Epidermal melanocyte (primary cell): ENCODE results near the gene MRPL23.

Source experiments
- DNase-seq: peaks from one replicate; pipeline ENCODE4 v3.0.0; 2011; ENCODE audit warnings: low spot score; ENCODE audit not compliant: insufficient read length

The MRPL23 gene

GRCh38 chr11:1952806-1953482, 5.8 kb downstream of the MRPL23 start:
- no peak for DNase-seq

DNA sequence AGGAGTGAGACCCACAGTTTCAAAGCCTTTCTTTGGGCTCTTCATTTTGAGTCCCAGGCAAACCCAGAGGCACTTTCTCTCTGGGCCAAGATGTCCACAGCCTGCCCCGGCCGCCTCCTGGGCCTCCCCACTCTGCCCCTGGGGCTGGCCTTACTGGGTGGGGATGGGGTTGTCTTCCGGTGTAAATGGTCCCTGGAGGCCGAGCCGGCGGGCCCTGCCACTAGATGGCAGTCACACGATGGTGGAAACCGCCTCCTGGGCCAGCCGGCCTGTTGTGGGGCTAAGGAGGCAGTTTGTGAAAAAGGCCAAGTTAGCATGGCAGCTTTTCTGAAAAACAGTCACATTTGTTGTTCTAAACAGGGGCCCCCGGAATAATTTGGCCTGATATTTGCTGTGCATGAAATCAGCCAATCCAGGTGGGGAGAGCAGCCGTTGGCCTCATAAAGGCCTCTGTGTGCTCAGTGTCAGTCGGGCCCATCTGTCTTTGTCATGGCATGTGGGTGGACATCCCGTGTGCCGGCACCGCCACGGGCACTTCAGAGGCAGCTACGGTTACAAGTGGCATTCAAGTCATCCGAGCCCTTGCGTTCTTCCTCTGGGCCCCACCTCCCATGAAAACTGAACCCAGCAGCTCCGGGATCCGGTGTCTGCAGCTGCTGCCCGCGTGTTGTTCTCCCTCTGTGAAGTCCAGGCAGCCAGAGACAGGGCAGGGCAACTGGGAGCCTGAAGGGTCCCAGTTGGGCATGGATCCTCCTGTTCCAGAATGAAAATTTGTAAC, 6.5 kb downstream of the MRPL23 start:
- no peak for DNase-seq

DNA sequence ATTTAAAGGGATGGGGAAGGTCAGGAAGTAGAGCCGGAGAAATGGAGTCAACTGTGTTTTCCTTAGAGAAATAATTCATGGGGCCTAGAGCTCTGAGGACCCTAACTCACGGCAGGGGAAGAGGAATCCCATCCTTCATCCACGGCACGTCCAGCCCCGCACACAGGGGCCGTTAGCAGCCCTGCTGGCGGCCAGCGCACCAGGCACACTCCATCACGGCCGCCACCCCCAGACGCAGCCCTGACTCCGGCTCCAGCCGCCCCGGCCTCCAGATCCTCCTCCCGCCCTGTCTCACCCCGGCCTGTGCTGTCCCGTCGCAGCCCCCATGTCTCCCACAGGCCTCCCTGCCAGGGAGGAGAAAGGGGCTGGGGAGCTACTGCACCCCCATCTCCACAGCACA, 11.2 kb downstream of the MRPL23 start:
- no peak for DNase-seq

DNA sequence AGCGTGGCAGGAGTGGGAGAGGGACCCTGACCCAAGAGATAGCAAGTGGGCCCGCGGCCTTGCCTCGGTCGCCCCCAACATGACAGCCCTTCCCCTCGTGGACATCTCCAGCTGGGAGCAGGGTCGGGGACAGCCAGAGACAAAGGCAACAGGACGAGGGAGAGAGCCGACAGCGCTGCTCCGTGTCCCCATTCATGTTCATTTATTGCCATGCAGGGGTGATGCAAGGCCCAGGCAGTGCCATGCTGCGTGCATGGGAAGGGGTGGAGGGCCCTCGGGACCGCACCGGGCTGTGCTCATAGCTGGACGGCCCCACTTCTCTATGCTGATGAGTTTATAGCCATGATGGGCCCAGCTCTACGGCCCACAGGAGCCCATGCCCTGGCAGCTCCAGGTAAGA, 12.7 kb downstream of the MRPL23 start:
- no peak for DNase-seq

GRCh38 chr11:1963864-1964263, 16.7 kb downstream of the MRPL23 start:
- no peak for DNase-seq

GRCh38 chr11:1964348-1964747, 17.2 kb downstream of the MRPL23 start:
- DNase-seq = no peak

DNA sequence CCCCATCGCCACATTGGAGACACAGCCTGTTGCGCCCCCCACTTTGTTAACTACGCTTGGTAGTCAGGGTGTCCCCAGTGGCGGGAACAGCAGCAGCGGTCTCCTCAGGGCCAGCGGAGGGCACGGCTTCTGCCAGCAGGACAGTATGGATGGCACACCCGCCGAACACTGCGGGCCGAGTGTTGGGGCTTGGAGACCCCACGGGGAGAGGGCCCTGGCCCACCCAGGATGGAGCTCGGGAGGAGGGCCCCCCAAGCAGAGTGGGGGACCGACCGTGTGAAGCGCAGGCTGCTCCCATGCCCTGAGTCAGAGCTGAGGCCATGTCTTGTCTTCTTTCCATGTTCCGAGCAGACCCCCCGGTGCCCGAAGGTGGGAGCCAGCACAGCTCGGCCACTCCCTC, 17.8 kb downstream of the MRPL23 start:
- no peak for DNase-seq

DNA sequence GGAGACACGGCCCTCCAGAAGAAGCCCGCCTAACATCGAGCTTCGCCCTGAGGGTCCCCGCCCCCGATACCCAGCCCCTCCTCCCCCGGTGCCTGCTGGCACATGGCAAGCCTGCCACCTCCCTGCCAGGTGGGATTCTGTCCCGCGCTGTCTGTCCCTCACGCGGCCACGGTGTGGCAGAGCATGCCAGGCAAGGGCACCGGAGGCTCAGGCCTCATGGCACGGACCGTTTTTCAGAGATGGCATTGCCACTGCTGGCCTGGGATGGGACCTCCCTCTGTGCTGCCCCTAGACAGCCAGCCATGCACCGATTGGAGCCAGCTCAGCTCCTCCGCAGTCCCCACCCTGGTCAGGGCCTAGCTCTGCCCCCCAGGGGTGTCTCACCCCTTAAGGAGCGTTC, 19.4 kb downstream of the MRPL23 start:
- DNase-seq = no peak

DNA sequence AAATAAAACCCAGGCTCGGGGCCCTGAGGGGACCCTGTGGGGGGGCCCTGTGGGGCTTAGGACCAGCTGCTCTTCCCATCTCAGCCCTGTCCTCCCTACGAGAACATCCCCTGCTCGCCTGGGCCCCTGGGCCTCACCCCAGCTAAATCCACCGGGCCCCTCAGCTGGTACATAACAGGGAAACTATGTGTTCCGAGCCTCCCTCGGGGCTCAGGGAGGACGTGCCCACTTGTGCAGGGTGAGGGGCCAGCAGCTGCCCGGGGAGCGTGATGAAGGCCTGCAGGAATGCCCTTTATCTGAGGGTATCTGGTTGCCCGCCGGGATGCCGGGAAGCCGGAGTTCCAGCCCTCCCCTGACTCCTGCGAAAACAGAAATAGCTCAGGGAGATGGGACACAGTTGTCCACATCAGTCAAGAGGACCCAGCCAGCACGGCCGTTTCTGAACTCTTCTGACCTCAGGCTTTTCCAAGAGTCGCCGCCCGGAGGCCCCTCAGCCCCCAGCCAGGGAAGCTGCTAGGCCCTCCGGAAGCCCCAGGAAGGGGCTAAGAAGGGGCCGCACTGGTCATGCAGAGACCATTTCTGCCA, 20.6 kb downstream of the MRPL23 start:
- no peak for DNase-seq

DNA sequence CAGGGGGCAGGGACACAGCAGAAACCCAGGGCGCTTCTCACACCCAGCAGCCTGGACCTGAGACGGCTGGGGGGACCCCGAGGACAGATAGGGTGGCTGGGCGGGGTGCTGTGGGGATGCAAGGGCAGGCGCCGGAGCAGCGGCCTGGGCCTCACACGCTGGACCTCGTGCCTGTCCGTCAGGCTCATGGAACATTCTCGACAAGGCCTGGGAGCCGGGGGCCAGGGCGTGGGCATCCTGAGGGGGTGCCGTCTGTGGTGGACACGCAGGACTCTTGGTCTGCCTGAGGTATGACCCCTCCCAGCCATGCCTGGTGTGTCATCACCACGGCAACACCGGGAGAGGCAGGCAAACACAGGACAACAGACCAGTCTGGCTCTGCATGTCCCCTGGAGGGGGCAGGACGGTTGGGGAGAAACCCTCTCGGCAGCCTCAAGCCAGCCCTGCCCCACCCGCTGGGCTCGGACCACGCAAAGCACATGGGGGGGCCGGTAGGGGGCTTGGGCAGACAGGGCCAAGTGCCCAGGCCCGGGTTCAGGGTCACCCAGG, 21.4 kb downstream of the MRPL23 start:
- DNase-seq = no peak

DNA sequence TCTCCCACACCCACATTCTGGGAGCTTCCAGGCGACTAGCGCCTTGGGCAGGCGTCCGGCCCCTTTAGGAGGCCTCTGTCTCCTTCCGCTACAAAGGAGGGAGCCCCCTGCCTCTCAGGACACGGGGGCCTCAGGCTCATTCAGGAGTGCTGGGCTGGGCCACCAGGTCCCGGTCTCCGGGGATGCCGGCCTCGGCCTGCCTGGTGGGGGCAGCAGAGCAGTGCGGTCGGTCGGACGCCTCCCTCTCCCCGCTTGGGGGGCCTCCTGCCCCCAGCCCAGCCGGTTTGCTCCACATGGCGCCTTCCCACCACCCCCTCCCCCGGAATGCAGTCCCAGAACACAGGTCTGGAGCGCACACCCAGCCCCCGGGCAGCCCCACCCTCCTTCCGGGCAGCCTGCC, 21.9 kb downstream of the MRPL23 start:
- DNase-seq = no peak

GRCh38 chr11:1969776-1970175, 22.6 kb downstream of the MRPL23 start:
- DNase-seq = no peak

GRCh38 chr11:1970956-1971355, 23.8 kb downstream of the MRPL23 start:
- no peak for DNase-seq

DNA sequence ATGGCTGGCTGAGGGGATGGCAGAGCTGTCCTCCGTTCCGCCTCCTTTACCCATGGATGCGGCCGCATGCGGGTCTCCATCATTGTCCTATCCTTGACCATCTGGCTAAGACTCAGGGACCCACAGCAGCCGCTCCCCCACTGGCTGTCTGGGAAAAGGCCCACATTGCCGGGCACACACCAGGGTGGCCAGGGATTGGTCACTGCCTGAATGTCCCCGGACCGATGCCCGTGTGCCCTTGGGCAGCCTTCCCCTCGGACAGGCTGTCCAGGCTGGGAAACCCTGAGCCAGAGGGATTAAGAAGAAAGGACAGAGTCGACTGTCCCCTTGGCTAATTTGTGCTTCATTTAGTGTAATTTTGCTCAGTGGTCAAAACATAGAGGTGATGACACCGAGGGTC, 28.1 kb downstream of the MRPL23 start:
- no peak for DNase-seq

GRCh38 chr11:1978720-1979473, 31.8 kb downstream of the MRPL23 start:
- no peak for DNase-seq

DNA sequence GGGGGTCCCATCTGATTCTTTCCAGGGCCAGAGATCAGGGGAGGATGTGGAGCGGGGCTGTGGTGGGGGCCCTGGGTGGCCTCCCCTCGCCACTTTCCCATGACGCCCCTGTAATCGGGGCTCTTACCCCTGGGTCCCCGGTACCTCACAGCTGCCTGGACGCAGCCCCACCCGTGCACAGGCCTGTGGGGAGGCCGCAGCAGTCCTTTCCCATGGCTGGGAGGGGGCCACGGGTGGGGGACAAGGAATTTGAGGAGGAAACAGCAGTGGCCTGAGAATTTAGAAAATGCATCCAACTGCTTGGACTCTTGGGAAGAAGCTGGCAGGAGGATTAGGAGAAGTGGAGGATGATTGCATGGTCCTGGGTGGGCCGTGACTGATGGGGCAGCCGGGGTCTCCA, 32.5 kb downstream of the MRPL23 start:
- no peak for DNase-seq

DNA sequence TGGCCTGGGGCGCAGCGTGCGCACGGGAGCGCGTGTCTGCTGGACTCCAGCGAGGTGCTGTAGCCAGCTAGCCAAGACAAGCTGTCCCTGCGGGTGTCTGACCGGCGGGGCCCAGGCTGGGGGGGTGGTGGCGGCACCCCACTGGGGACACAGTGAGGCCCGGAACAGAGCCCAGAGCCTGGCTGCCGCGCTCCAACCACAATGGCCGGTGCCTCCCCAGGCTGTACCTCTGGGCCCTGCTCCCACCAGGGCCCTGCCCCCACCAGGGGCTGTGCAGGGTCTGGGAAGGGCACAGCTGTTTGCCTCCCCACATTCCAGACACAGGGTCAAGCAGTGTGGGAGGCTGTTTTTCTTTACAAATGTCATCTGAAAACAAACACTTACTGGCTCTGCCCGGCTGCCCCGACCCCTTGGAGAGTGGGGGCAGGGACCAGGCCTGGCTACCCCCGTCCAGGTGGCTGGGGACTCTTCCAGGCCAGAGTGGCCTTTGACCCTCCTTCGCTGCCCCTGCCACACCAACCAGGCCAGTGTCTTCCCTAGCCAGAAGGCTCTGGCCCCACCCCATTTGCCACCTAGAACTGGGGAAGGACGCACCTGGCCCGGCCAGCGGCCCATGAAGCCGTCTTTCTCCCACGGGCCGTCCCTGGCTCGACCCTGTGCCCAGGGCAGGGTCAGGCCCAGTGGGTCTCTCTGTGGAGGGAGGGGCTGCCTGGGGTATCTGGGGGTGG, 35.9 kb downstream of the MRPL23 start:
- DNase-seq = no peak

GRCh38 chr11:1983601-1983961, 36.4 kb downstream of the MRPL23 start:
- DNase-seq = no peak

DNA sequence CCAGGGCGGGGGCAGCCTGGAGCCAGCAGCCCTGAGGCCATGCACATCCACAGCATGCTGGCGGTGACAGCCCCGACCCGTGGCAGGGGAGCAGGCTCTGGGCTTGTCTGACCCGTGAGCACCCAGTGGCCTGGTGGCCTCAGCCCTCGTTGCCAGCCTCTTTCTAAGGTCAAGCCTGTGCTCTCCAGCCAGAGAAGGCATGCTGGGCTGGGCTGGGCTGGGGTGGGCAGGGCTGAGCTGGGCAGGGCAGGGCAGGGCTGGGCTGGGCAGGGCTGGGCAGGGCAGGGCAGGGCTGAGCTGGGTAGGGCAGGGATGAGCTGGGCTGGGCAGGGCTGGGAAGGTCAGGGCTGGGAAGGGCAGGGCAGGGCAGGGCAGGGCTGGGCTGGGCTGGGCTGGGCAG, 39.9 kb downstream of the MRPL23 start:
- DNase-seq = no peak

DNA sequence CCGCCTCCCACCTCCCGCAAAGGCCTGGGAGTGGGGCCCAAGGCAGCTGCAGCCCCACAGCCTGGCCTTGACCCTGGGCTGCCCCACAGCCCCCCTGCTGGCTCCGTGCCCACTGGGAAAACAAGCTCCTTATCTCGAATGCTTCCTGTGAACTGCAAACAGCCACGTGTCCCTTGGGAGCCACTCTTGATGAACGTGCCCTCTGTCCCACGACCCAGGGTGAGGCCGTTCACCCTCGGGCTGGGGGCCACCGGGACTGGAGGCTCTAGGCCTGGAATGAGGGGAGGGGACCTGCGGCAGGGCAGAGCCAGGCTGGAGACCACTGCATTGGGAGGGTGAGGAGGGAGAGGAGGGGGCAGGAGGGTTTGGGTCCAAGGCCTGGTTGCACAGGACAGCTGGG, 41.0 kb downstream of the MRPL23 start:
- no peak for DNase-seq

DNA sequence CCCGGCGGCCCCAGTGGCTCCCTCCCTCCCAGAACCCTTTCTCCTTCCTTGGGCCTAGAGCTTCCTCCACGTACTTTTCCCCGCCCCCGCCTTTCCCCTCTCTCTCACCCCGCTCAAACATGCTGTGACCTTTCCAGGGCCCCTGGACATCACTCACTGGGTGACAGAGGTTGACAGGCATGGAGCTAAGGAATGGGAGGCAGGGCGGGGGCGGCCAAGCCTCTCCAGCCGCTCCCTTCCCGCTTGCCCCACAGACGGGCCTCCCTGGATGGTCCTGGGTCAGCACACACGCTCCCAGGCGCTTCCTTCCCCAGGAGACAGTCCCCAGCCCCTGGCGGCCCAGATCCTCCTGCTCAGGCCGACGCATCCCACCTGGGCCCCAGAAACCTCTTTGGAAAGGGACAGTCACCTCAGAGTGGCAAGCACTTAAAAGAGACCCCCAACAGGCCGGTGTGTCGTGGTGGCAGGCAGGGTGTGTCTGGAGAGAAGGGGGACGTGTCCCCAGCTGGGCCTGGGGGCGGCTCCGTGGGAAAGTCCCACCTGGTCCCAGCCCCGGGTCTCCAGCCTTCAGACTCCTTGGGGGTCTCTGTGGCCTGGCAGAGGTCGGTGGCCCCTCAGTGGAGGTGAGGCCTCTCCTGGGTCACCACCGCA, 41.7 kb downstream of the MRPL23 start:
- no peak for DNase-seq
